ENCODE measurements around the gene UBE2H.

DNA sequence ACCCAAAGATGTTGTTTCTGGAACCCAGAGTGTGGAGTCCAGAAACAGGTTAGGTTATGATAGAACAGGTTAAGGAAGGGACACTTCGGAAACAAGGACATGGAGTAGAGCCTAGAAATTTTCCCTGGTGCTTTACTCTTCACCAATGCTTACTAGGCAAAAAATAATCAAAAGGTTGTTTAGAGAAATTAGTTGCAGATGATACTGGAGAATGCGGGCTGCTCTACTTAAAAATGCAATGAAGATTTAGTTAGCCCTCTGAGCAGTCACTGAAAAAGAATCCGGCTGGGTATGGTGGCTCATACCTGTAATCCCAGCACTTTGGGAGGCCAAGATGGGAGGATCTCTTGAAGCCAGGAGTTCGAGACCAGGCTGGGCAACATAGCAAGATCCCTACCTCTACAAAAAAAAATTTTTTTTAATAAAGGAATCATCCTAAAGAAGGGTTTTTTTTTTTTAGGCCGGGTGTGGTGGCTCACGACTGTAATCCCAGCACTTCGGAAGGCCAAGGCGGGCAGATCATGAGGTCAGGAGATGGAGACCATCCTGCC is 3.3 kb upstream of the UBE2H start:
- TF ChIP-seq, protein P1, sequence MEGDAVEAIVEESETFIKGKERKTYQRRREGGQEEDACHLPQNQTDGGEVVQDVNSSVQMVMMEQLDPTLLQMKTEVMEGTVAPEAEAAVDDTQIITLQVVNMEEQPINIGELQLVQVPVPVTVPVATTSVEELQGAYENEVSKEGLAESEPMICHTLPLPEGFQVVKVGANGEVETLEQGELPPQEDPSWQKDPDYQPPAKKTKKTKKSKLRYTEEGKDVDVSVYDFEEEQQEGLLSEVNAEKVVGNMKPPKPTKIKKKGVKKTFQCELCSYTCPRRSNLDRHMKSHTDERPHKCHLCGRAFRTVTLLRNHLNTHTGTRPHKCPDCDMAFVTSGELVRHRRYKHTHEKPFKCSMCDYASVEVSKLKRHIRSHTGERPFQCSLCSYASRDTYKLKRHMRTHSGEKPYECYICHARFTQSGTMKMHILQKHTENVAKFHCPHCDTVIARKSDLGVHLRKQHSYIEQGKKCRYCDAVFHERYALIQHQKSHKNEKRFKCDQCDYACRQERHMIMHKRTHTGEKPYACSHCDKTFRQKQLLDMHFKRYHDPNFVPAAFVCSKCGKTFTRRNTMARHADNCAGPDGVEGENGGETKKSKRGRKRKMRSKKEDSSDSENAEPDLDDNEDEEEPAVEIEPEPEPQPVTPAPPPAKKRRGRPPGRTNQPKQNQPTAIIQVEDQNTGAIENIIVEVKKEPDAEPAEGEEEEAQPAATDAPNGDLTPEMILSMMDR (IDR thresholded peaks at IDR 0.05; ENCODE audit: poor library complexity), result no peak
- TF ChIP-seq EZH2 (IDR thresholded peaks at IDR 0.05; ENCODE audit: borderline replicate concordance), result no peak
